ENCODE measurements around the gene MPEG1.

The MPEG1 gene

GRCh38 chr11:59214141-59214893 lies 1.6 kb upstream of the MPEG1 start:
- Histone ChIP-seq H3K4me1 (peaks cover 46 to 98% (median 74%) of the 10 kb centered on the region in 10 experiments), H3K4me2 (peak overlapping the region in 7 of 11 experiments; percentile 68 to 95 (median 86); a peak in 13 of 22 replicates), H4K20me1 (peaks cover 0 to 4% (median 0%) of the 10 kb centered on the region in 11 experiments; a peak in 1 of 22 replicates), H3K9me3 (replicated peaks in 1 of 11) (peaks cover 0 to 4% (median 0%) of the 10 kb centered on the region in 11 experiments; a peak in 3 of 22 replicates), H3K27ac (peak overlapping the region in 6 of 11 experiments; percentile 78 to 94 (median 81); a peak in 8 of 22 replicates), H3K36me3 (peaks cover 0 to 10% (median 0%) of the 10 kb centered on the region in 11 experiments; a peak in 3 of 22 replicates), H3K9ac (no peak overlapping the region), H3K4me3 (no peak overlapping the region), H3K27me3 (no peaks in the 10 kb centered on the region)
- TF ChIP-seq Cebpa-rat (IDR thresholded peaks at IDR 0.05): no peak

- Histone ChIP-seq H3K4me1 (peaks cover 46 to 98% (median 68%) of the 10 kb centered on the region in 10 experiments), H3K27ac (peak overlapping the region in 9 of 11 experiments; percentile 56 to 94 (median 80); a peak in 17 of 22 replicates), H3K4me3 (peak overlapping the region in 4 of 10 experiments; percentile 15 to 79 (median 48); a peak in 5 of 20 replicates), H3K9ac (peak overlapping the region in 5 of 11 experiments; percentile 17 to 91 (median 50); a peak in 8 of 22 replicates), H3K4me2 (peak overlapping the region; percentile 53 to 95 (median 75)), H3K9me3 (replicated peaks in 1 of 11) (peaks cover 0 to 4% (median 0%) of the 10 kb centered on the region in 11 experiments; a peak in 1 of 22 replicates), H3K36me3 (peaks cover 0 to 24% (median 0%) of the 10 kb centered on the region in 11 experiments; a peak in 3 of 22 replicates), H4K20me1 (peaks cover 0 to 22% (median 0%) of the 10 kb centered on the region in 11 experiments; a peak in 2 of 22 replicates), H3K27me3 (no peaks in the 10 kb centered on the region)
- TF ChIP-seq Cebpa-rat (IDR thresholded peaks at IDR 0.05): no peak
These were observed 505 bp downstream of the MPEG1 start for GRCh38 chr11:59212222-59212621.

GRCh38 chr11:59208956-59209355 lies 3.8 kb downstream of the MPEG1 start:
- Histone ChIP-seq H3K27me3 (no peaks in the 10 kb centered on the region), H3K4me3 (peak overlapping the region in 4 of 10 experiments; percentile 14 to 79 (median 41); a peak in 6 of 20 replicates), H3K36me3 (peaks cover 0 to 56% (median 11%) of the 10 kb centered on the region in 11 experiments; a peak in 13 of 22 replicates), H3K9ac (peak overlapping the region in 2 of 11 experiments; percentile 79 to 91; a peak in 5 of 22 replicates), H3K4me2 (peak overlapping the region in 6 of 11 experiments; percentile 49 to 95 (median 86); a peak in 13 of 22 replicates), H3K4me1 (peaks cover 34 to 93% (median 59%) of the 10 kb centered on the region in 10 experiments), H4K20me1 (peaks cover 0 to 55% (median 0%) of the 10 kb centered on the region in 11 experiments; a peak in 3 of 22 replicates), H3K27ac (peak overlapping the region in 3 of 11 experiments; percentile 19 to 76 (median 58); a peak in 2 of 22 replicates), H3K9me3 (replicated peaks in 1 of 11) (peaks cover 0 to 4% (median 0%) of the 10 kb centered on the region in 11 experiments; a peak in 1 of 22 replicates)
- TF ChIP-seq Cebpa-rat (IDR thresholded peaks at IDR 0.05): no peak

GRCh38 chr11:59207988-59208451 lies 4.7 kb downstream of the MPEG1 start:
- TF ChIP-seq Cebpa-rat (IDR thresholded peaks at IDR 0.05): no peak
- H3K4me2 ChIP-seq: peak overlapping the region; percentile 21 to 95 (median 67); a peak in 19 of 22 replicates
- peak overlapping the region in 3 of 10 experiments; percentile 11 to 79 (median 62); a peak in 4 of 20 replicates for H3K4me3 ChIP-seq
- peaks cover 0 to 65% (median 11%) of the 10 kb centered on the region in 11 experiments; a peak in 13 of 22 replicates for H3K36me3 ChIP-seq
- H3K9ac ChIP-seq: peak overlapping the region in 3 of 11 experiments; percentile 16 to 91 (median 79); a peak in 5 of 22 replicates
- H4K20me1 ChIP-seq: peaks cover 0 to 64% (median 0%) of the 10 kb centered on the region in 11 experiments; a peak in 3 of 22 replicates
- peak overlapping the region in 5 of 11 experiments; percentile 25 to 76 (median 34); a peak in 5 of 22 replicates for H3K27ac ChIP-seq
- H3K9me3 ChIP-seq (replicated peaks in 1 of 11): peaks cover 0 to 4% (median 0%) of the 10 kb centered on the region in 11 experiments; a peak in 1 of 22 replicates
- peaks cover 27 to 83% (median 50%) of the 10 kb centered on the region in 10 experiments for H3K4me1 ChIP-seq
- no peaks in the 10 kb centered on the region for H3K27me3 ChIP-seq

GRCh38 chr11:59206635-59207034 lies 6.1 kb downstream of the MPEG1 start:
- H3K4me3 ChIP-seq: peak overlapping the region in 1 of 10 experiments; percentile 79; a peak in 2 of 20 replicates
- H3K36me3 ChIP-seq: peaks cover 0 to 78% (median 11%) of the 10 kb centered on the region in 11 experiments; a peak in 13 of 22 replicates
- no peak overlapping the region for H3K27ac ChIP-seq
- H3K4me2 ChIP-seq: peak overlapping the region in 9 of 11 experiments; percentile 5 to 95 (median 77); a peak in 17 of 22 replicates
- H3K4me1 ChIP-seq: peaks cover 18 to 77% (median 38%) of the 10 kb centered on the region in 10 experiments
- no peaks in the 10 kb centered on the region for H3K27me3 ChIP-seq
- TF ChIP-seq Cebpa-rat (IDR thresholded peaks at IDR 0.05): no peak
- H3K9ac ChIP-seq: peak overlapping the region in 1 of 11 experiments; percentile 91; a peak in 1 of 22 replicates
- no peaks in the 10 kb centered on the region; a peak in 1 of 22 replicates for H3K9me3 ChIP-seq (replicated peaks in 1 of 11)
- peaks cover 0 to 78% (median 0%) of the 10 kb centered on the region in 11 experiments; a peak in 3 of 22 replicates for H4K20me1 ChIP-seq

GRCh38 chr11:59205648-59206047 lies 7.1 kb downstream of the MPEG1 start:
- Histone ChIP-seq H3K9me3 (replicated peaks in 1 of 11) (no peaks in the 10 kb centered on the region), H3K9ac (no peak overlapping the region)
- TF ChIP-seq Cebpa-rat (IDR thresholded peaks at IDR 0.05): no peak

GRCh38 chr11:59204746-59205145 lies 8.0 kb downstream of the MPEG1 start:
- no peak overlapping the region for H3K4me3 ChIP-seq
- peaks cover 0 to 92% (median 0%) of the 10 kb centered on the region in 11 experiments; a peak in 3 of 22 replicates for H4K20me1 ChIP-seq
- peak overlapping the region in 4 of 11 experiments; percentile 22 to 88 (median 50); a peak in 6 of 22 replicates for H3K4me2 ChIP-seq
- H3K36me3 ChIP-seq: peaks cover 0 to 83% (median 11%) of the 10 kb centered on the region in 11 experiments; a peak in 13 of 22 replicates
- H3K27ac ChIP-seq: no peak overlapping the region
- no peak for TF ChIP-seq Cebpa-rat (IDR thresholded peaks at IDR 0.05)
- H3K9ac ChIP-seq: no peak overlapping the region
- no peaks in the 10 kb centered on the region for H3K27me3 ChIP-seq
- H3K4me1 ChIP-seq: peaks cover 36 to 77% (median 47%) of the 10 kb centered on the region in 10 experiments
- no peaks in the 10 kb centered on the region for H3K9me3 ChIP-seq (replicated peaks in 1 of 11)

More at GRCh38 chr11:59205648-59206047, 7.1 kb downstream of the MPEG1 start:
- no peak overlapping the region for H3K27ac ChIP-seq
- H3K36me3 ChIP-seq: peaks cover 0 to 88% (median 11%) of the 10 kb centered on the region in 11 experiments; a peak in 13 of 22 replicates
- no peaks in the 10 kb centered on the region for H3K27me3 ChIP-seq
- no peak overlapping the region for H3K4me3 ChIP-seq
- H3K4me1 ChIP-seq: peaks cover 27 to 77% (median 43%) of the 10 kb centered on the region in 10 experiments
- H3K4me2 ChIP-seq: peak overlapping the region in 2 of 11 experiments; percentile 65 to 88; a peak in 4 of 22 replicates
- H4K20me1 ChIP-seq: peaks cover 0 to 88% (median 0%) of the 10 kb centered on the region in 11 experiments; a peak in 3 of 22 replicates

GRCh38 chr11:59201353-59201752 lies 11.4 kb downstream of the MPEG1 start:
- TF ChIP-seq Cebpa-rat (IDR thresholded peaks at IDR 0.05): no peak
- no peak overlapping the region for H3K4me3 ChIP-seq
- peaks cover 0 to 89% (median 0%) of the 10 kb centered on the region in 11 experiments; a peak in 4 of 22 replicates for H4K20me1 ChIP-seq
- H3K4me1 ChIP-seq: peaks cover 38 to 78% (median 48%) of the 10 kb centered on the region in 10 experiments
- H3K4me2 ChIP-seq: peak overlapping the region; percentile 59 to 87 (median 64)
- H3K36me3 ChIP-seq: peaks cover 0 to 67% (median 17%) of the 10 kb centered on the region in 11 experiments; a peak in 15 of 22 replicates
- 0 out of 22 replicates have a peak overlapping the region, but pooled peaks of 1 of the 11 experiments have one; percentile 27 for H3K27ac ChIP-seq
- H3K9ac ChIP-seq: no peak overlapping the region
- H3K27me3 ChIP-seq: peaks cover 0 to 25% (median 0%) of the 10 kb centered on the region in 11 experiments; a peak in 3 of 22 replicates
- peaks cover 0 to 12% (median 7%) of the 10 kb centered on the region in 11 experiments; a peak in 13 of 22 replicates for H3K9me3 ChIP-seq (replicated peaks in 1 of 11)
